SK-N-MC (cell line): ENCODE data around the gene MYD88.

Source experiments
- EZH2 ChIP-seq: fragments of 200-600 bp; sonication (generic); IDR thresholded peaks from one replicate; pipeline ENCODE4 v1.6.1; 2017; ENCODE audit warnings: antibody characterized with exemption
- POLR2AphosphoS5 ChIP-seq: IDR thresholded peaks from 2 replicates; pipeline ENCODE4 v1.6.1; 2012; ENCODE audit warnings: mild to moderate bottlenecking, low read depth, low read length, borderline replicate concordance

- no peak for TF ChIP-seq POLR2AphosphoS5
- TF ChIP-seq EZH2: no peak
Observed at GRCh38 chr3:38089163-38089562, 49.3 kb upstream of the MYD88 start.
